Bronchial epithelial cell (primary cell): Measurements from ENCODE around the gene SYCE3. TPM values are rescaled to one million over a fixed set of nuclear protein-coding genes. Genes with fewer than 3 reads are reported as not detected.

Source experiments
- DNase-seq: peaks from one replicate; pipeline ENCODE4 v3.0.0-alpha.2; 2010; ENCODE audit warnings: low read depth
- FAIRE-seq: peaks from 2 replicates; lab custom pipeline; 2011; peaks lifted over from hg19 to GRCh38; lab: Jason Lieb, UNC
- H3K27me3 ChIP-seq: 2 replicates; pipeline ENCODE4 v1.5.1; 2011; ENCODE audit warnings: low read length; ENCODE audit not compliant: control insufficient read depth, insufficient read depth
- H3K36me3 ChIP-seq: 2 replicates; pipeline ENCODE4 v1.5.1; 2011; ENCODE audit warnings: low read length; ENCODE audit not compliant: control insufficient read depth, insufficient read depth
- H3K4me3 ChIP-seq: 2 replicates; pipeline ENCODE4 v1.5.1; 2011; ENCODE audit warnings: mild to moderate bottlenecking, low read depth, low read length, control low read depth
- total RNA-seq: library from RNA; depleted of rRNA; stranded (reverse); fragments of >200 nt; gene quantifications from 2 replicates; pipeline ENCODE4 v1.2.1, GENCODE V29; 2014
- TF ChIP-seq, protein P1 (sequence below): IDR thresholded peaks from 2 replicates; pipeline ENCODE4 v1.5.1; 2011; ENCODE audit warnings: mild to moderate bottlenecking, moderate library complexity, low read length, control low read depth, inconsistent platforms; ENCODE audit not compliant: insufficient read depth, severe bottlenecking

The SYCE3 gene
- total RNA-seq, 1 donor from 2014 or later = 0.79 TPM

DNA sequence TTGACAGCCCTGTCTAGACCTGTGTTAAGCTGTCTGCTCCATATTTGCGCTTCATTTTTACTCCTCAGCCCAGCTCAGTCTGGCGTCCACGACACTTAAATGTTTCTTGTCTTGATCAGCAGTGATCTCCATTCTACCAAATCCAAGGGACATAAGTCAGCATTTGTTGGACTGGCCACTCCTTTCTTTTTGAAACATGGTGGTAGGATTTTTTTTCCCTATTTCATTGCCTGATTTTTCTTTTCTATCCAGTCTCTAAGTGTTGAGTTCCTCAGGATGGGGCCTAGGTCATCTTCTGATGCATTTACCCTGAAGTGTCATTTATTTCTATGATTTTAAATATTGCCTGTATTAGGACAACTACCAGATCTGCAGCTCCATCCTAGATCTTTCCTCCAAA, 53.8 kb downstream of the SYCE3 start:
- Histone ChIP-seq H3K36me3 (peaks cover 10% of the 10 kb centered on the region), H3K27me3 (no peaks in the 10 kb centered on the region), H3K4me3 (peak overlapping the region; percentile 89)
- TF ChIP-seq, protein P1, sequence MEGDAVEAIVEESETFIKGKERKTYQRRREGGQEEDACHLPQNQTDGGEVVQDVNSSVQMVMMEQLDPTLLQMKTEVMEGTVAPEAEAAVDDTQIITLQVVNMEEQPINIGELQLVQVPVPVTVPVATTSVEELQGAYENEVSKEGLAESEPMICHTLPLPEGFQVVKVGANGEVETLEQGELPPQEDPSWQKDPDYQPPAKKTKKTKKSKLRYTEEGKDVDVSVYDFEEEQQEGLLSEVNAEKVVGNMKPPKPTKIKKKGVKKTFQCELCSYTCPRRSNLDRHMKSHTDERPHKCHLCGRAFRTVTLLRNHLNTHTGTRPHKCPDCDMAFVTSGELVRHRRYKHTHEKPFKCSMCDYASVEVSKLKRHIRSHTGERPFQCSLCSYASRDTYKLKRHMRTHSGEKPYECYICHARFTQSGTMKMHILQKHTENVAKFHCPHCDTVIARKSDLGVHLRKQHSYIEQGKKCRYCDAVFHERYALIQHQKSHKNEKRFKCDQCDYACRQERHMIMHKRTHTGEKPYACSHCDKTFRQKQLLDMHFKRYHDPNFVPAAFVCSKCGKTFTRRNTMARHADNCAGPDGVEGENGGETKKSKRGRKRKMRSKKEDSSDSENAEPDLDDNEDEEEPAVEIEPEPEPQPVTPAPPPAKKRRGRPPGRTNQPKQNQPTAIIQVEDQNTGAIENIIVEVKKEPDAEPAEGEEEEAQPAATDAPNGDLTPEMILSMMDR = no peak
- FAIRE-seq = no peak
- DNase-seq = no peak

DNA sequence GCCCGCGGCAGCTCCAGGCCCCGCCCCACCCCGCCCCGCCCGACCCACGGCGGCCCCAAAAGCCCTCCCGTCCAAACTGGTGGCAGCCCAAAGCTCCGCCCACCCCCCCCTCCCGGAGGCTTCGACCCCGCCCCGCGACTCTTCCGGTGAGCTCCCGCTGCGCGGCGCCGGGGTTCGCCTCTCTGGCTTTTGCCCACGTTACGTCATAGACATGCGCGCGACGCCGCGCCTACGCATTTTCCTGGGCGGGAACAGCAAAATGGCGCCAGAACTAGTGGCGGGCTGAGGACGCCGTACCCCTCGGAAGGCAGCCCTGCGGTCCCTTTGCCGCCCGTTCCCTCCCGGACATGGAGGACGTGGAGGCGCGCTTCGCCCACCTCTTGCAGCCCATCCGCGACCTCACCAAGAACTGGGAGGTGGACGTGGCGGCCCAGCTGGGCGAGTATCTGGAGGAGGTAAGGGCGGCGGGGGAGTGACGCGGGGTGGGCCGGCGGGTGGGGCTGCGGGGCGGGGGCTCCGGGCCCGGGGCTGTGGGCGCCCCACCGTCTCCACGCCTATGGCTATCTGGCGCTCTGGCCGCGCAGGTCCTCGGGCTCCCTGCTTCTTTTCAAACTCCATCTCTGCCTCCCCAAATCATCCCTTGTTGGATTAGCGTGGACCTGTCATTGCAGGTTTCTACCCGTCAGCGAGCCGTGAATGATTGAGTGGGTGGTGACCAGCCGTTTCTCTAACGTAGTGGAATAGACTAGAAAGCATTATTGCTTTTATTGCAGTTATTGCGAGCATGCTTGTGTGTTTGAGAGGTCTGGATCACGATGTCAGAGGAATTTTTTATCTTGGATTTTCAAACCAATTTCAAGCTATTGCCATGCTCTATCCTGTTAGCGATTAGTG, 54.5 kb downstream of the SYCE3 start, which contains the start of gene NCAPH2:
TSS of gene NCAPH2 (plus strand) at position 234 of the 894 bp plus-strand sequence. CDS start at position 348, 114 bp downstream.
- DNase-seq = peak; percentile 86
- Histone ChIP-seq H3K27me3 (no peaks in the 10 kb centered on the region), H3K36me3 (peaks cover 13% of the 10 kb centered on the region), H3K4me3 (peak within 1 kb of the TSS; percentile 97)
- no peak for FAIRE-seq
- TF ChIP-seq, protein P1 = peak; percentile 15

DNA sequence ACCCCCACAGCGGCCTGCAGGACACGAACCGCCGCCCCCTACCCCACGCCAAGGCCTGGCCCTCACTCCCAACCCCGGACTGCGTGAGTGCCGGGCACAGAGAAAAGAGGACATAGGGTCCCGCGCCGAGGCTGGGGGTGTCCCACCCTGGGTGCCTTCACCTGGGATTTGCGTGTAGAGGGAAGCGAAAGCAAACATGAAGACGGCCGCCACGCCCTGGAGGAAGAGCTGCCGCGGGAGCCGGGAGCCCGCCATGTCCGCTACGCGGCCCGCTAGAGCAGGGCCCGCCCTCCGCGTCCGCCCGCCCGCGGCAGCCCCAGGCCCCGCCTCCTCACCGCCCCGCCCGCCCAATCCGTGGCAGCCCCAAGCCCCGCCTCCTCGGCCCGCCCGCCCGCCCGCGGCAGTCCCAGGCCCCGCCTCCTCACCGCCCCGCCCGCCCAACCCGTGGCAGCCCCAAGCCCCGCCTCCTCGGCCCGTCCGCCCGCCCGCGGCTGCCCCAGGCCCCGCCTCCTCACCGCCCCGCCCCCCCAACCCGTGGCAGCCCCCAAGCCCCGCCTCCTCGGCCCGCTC, 55.2 kb downstream of the SYCE3 start, which contains the start of gene LMF2:
TSS of gene LMF2 (minus strand) at position 282 of the 570 bp plus-strand sequence. CDS start at position 255, 27 bp downstream.
- TF ChIP-seq, protein P1 = no peak
- DNase-seq (peak; percentile 42), FAIRE-seq (no peak)
- peak within 1 kb of the TSS; percentile 97 for H3K4me3 ChIP-seq
- no peaks in the 10 kb centered on the region for H3K27me3 ChIP-seq
- H3K36me3 ChIP-seq = peaks cover 15% of the 10 kb centered on the region

DNA sequence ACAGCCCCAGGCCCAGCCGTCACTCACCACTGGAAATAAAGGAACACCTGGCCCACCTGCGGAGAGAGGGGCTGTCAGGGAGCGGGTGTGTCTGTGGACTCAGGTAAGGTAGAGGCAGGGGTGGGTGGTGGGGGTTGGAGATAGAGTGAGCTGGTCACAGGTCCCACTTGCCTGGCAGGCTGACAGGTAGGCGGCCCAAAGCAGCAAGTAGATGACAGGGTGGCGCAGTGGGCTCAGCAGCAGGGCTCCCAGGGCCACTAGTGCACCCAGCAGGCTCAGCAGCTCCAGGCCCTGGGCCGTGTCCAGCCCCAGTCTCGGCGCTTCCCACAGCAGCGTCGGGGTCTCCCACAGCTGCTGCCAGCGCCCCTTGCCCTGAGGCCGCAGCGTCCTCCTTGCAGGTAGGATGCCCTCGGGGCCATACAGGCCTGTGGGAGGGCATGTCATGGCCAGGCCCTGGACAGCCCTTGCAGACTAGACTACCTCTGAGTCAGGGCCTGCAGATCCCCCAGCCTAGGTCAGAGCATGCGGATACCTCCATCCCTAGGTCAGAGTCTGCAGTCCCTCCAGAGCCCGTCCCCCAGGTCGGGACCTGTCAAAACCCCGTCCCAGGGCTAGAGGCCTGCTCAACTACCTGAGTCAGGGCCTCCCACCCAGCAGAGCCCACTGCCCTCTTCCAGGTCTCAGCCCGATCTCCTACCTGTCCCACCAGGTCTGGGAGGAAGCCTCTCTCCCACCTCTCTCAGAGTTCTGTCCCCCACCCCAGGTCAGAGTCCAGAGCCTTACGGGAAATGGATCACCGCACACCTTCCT, 55.9 kb downstream of the SYCE3 start:
- H3K36me3 ChIP-seq = peaks cover 15% of the 10 kb centered on the region
- TF ChIP-seq, protein P1 = no peak
- no peak for FAIRE-seq
- DNase-seq = peak; percentile 28
- H3K27me3 ChIP-seq = no peaks in the 10 kb centered on the region
- peak overlapping the region; percentile 97 for H3K4me3 ChIP-seq

DNA sequence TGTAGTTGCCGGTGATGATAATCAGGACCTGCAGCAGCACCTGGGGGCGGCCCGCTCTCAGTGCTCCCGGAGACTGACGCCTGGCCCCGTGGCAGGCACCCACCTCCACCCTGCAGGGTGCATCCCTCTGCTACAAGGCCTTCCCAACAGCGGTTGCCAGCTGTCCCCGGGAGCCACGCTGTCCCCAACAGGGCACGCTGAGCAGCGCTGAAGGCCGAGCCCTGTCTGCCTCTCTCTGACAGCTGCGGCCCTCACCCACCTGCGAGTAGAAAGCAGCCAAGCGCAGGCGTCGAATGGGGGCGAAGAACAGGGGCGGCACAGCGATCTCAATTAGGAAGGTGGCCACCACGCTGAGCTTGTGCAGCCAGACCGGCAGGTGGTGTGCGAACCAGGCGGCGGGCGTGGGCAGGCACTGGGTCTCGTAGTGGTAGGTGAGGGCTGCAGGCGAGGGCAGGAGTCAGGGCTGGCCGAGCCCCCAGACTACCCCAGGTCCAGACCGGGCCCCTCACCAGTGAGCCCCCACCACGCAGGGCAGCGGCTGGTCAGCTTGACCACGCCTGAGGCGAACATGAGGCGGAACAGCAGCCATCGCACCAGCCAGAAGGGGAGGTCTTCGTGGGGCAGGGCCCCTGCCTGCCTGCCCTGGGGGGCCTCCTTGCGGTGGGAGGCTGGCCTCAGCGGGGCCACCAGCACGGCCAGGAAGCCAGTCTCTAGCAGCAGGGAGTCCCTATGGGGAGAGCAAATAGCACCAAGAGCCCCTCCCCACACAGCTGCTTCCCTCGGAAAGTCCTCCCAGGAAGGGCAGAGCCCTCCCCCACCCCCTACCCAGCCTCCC, 56.7 kb downstream of the SYCE3 start:
- H3K36me3 ChIP-seq = peaks cover 15% of the 10 kb centered on the region
- no peak overlapping the region for H3K4me3 ChIP-seq
- no peaks in the 10 kb centered on the region for H3K27me3 ChIP-seq
- no peak for FAIRE-seq
- TF ChIP-seq, protein P1 = no peak
- DNase-seq = no peak
